ENCODE measurements around the gene SLC1A3.
"Not testable (repeated sequence)": the region's sequence is repeated elsewhere in the genome, so short reads cannot be mapped to it uniquely, and the experiment has no call there.

SLC1A3 gene

GRCh38 chr5:36573438-36573837 is 33.0 kb upstream of the SLC1A3 start:
- Histone ChIP-seq H3K27me3 (ENCODE audit: insufficient read depth, low read length, poor library complexity, severe bottlenecking) (no peaks in the 10 kb centered on the region), H3K36me3 (ENCODE audit: insufficient read depth, low read length) (no peaks in the 10 kb centered on the region), H3K9me3 (ENCODE audit: insufficient read depth, low read depth, low read length) (no peaks in the 10 kb centered on the region), H3K4me3 (ENCODE audit: low read length, poor library complexity, severe bottlenecking) (no peak overlapping the region), H3K4me2 (ENCODE audit: low read depth, low read length, poor library complexity, severe bottlenecking) (no peak overlapping the region), H3F3A (ENCODE audit: low read depth) (no peaks in the 10 kb centered on the region), H3K4me1 (ENCODE audit: insufficient read depth, low read length, poor library complexity, severe bottlenecking) (no peaks in the 10 kb centered on the region), H3K9ac (ENCODE audit: low read depth, low read length, poor library complexity, severe bottlenecking) (no peak overlapping the region), H4K20me1 (ENCODE audit: insufficient read depth, low read length, poor library complexity, severe bottlenecking) (no peaks in the 10 kb centered on the region), H3K79me2 (ENCODE audit: insufficient read depth, low read length) (no peaks in the 10 kb centered on the region), H2AFZ (ENCODE audit: low read length) (no peak overlapping the region), H3K9me2 (replicated peaks; ENCODE audit: low read depth, low read length) (no peaks in the 10 kb centered on the region)
- TF ChIP-seq EZH2phosphoT487 (IDR thresholded peaks at IDR 0.05; ENCODE audit: borderline replicate concordance) (no peak), CTCF (conservative IDR thresholded peaks at IDR 0.05; ENCODE audit: low read length) (no peak)

GRCh38 chr5:36575361-36575781 is 31.0 kb upstream of the SLC1A3 start:
- H3K4me1 ChIP-seq (ENCODE audit: insufficient read depth, low read length, poor library complexity, severe bottlenecking), result peaks cover under 1% of the 10 kb centered on the region
- no peaks in the 10 kb centered on the region for H3K36me3 ChIP-seq (ENCODE audit: insufficient read depth, low read length)
- no peak overlapping the region for H3K9ac ChIP-seq (ENCODE audit: low read depth, low read length, poor library complexity, severe bottlenecking)
- no peaks in the 10 kb centered on the region for H3K79me2 ChIP-seq (ENCODE audit: insufficient read depth, low read length)
- H3K4me3 ChIP-seq (ENCODE audit: low read length, poor library complexity, severe bottlenecking), result no peak overlapping the region
- H3K9me2 ChIP-seq (replicated peaks; ENCODE audit: low read depth, low read length), result no peaks in the 10 kb centered on the region
- no peaks in the 10 kb centered on the region for H3K27me3 ChIP-seq (ENCODE audit: insufficient read depth, low read length, poor library complexity, severe bottlenecking)
- H3K9me3 ChIP-seq (ENCODE audit: insufficient read depth, low read depth, low read length), result no peaks in the 10 kb centered on the region
- H4K20me1 ChIP-seq (ENCODE audit: insufficient read depth, low read length, poor library complexity, severe bottlenecking), result no peaks in the 10 kb centered on the region
- no peak overlapping the region for H3K4me2 ChIP-seq (ENCODE audit: low read depth, low read length, poor library complexity, severe bottlenecking)
- H2AFZ ChIP-seq (ENCODE audit: low read length), result no peak overlapping the region
- H3F3A ChIP-seq (ENCODE audit: low read depth), result no peaks in the 10 kb centered on the region
- TF ChIP-seq EZH2phosphoT487 (IDR thresholded peaks at IDR 0.05; ENCODE audit: borderline replicate concordance) (no peak), CTCF (conservative IDR thresholded peaks at IDR 0.05; ENCODE audit: low read length) (no peak)

GRCh38 chr5:36576721-36577120 is 29.7 kb upstream of the SLC1A3 start:
- H3K36me3 ChIP-seq (ENCODE audit: insufficient read depth, low read length), result no peaks in the 10 kb centered on the region
- H3K9me3 ChIP-seq (ENCODE audit: insufficient read depth, low read depth, low read length), result no peaks in the 10 kb centered on the region
- H3F3A ChIP-seq (ENCODE audit: low read depth), result no peaks in the 10 kb centered on the region
- no peak for TF ChIP-seq EZH2phosphoT487 (IDR thresholded peaks at IDR 0.05; ENCODE audit: borderline replicate concordance)
- no peaks in the 10 kb centered on the region for H3K79me2 ChIP-seq (ENCODE audit: insufficient read depth, low read length)
- no peaks in the 10 kb centered on the region for H3K9me2 ChIP-seq (replicated peaks; ENCODE audit: low read depth, low read length)
- no peaks in the 10 kb centered on the region for H4K20me1 ChIP-seq (ENCODE audit: insufficient read depth, low read length, poor library complexity, severe bottlenecking)
- no peak overlapping the region for H3K4me2 ChIP-seq (ENCODE audit: low read depth, low read length, poor library complexity, severe bottlenecking)
- no peak overlapping the region for H3K4me3 ChIP-seq (ENCODE audit: low read length, poor library complexity, severe bottlenecking)
- H3K9ac ChIP-seq (ENCODE audit: low read depth, low read length, poor library complexity, severe bottlenecking), result no peak overlapping the region
- no peak overlapping the region for H2AFZ ChIP-seq (ENCODE audit: low read length)
- H3K4me1 ChIP-seq (ENCODE audit: insufficient read depth, low read length, poor library complexity, severe bottlenecking), result peaks cover 8% of the 10 kb centered on the region
- H3K27me3 ChIP-seq (ENCODE audit: insufficient read depth, low read length, poor library complexity, severe bottlenecking), result no peaks in the 10 kb centered on the region

GRCh38 chr5:36579858-36580257 is 26.5 kb upstream of the SLC1A3 start:
- not testable (repeated sequence) for H3K79me2 ChIP-seq (ENCODE audit: insufficient read depth, low read length); H3K36me3 ChIP-seq (ENCODE audit: insufficient read depth, low read length); H3K4me1 ChIP-seq (ENCODE audit: insufficient read depth, low read length, poor library complexity, severe bottlenecking); H2AFZ ChIP-seq (ENCODE audit: low read length); H3K9ac ChIP-seq (ENCODE audit: low read depth, low read length, poor library complexity, severe bottlenecking); H3K4me2 ChIP-seq (ENCODE audit: low read depth, low read length, poor library complexity, severe bottlenecking); H4K20me1 ChIP-seq (ENCODE audit: insufficient read depth, low read length, poor library complexity, severe bottlenecking); H3K9me3 ChIP-seq (ENCODE audit: insufficient read depth, low read depth, low read length); H3K4me3 ChIP-seq (ENCODE audit: low read length, poor library complexity, severe bottlenecking); H3K27me3 ChIP-seq (ENCODE audit: insufficient read depth, low read length, poor library complexity, severe bottlenecking); H3K9me2 ChIP-seq (replicated peaks; ENCODE audit: low read depth, low read length); H3F3A ChIP-seq (ENCODE audit: low read depth)
